Right cardiac atrium (tissue), 5 donors: Measurements from ENCODE around the gene C1orf159. TPM values are rescaled to one million over a fixed set of nuclear protein-coding genes. Genes with fewer than 3 reads are reported as not detected.

Source experiments
- ATAC-seq, 2 donors: fragments of 200-7000 bp; cut with Tn5 transposase; one replicate each; pipeline versions ENCODE4 v1.8.0 to v1.9.1; 2020; ENCODE audit warnings: moderate library complexity in 2 of 2, mild to moderate bottlenecking in 1 of 2
- DNase-seq, 3 donors: peaks; one replicate each; pipeline ENCODE4 v3.0.0-alpha.2; 2020
- H3K27ac ChIP-seq: one replicate; pipeline ENCODE4 v1.5.1; 2013; ENCODE audit warnings: mild to moderate bottlenecking, low read length, control low read depth, moderate library complexity
- H3K27me3 ChIP-seq: one replicate; pipeline ENCODE4 v1.6.1; 2013; ENCODE audit not compliant: control insufficient read depth, insufficient read depth
- H3K4me1 ChIP-seq: one replicate; pipeline ENCODE4 v1.6.1; 2013; ENCODE audit warnings: low read length; ENCODE audit not compliant: control insufficient read depth, insufficient read depth
- H3K4me3 ChIP-seq: one replicate; pipeline ENCODE4 v1.5.1; 2013; ENCODE audit warnings: low read length, control low read depth
- H3K9me3 ChIP-seq: one replicate; pipeline ENCODE4 v1.6.1; 2013; ENCODE audit warnings: low read length; ENCODE audit not compliant: control insufficient read depth
- WGBS: extraction: QIAGEN DNeasy Blood & Tissue Kit; methylation state at CpG from one replicate; pipeline ENCODE4 v1.1.7; 2013; 5-methylcytosine and 5-hydroxymethylcytosine counted together
- intact Hi-C, 4 donors: fragments of 100-400 bp; cut with DNase I; formaldehyde crosslinking; loops; one replicate each; pipeline versions ENCODE4 v1.11.0 to v1.14.0; 2022 to 2023
- long read RNA-seq, 4 donors: library from polyadenylated mRNA; unstranded; transcript quantifications; one replicate each; pipeline ENCODE4 v2.0.0, GENCODE V29; 2020 to 2021
- polyA plus RNA-seq: library from polyadenylated mRNA; stranded (reverse); fragments of 200-250 nt; gene quantifications from one replicate; pipeline ENCODE4 v1.2.3, GENCODE V29; 2013
- total RNA-seq, 4 donors: library from RNA; stranded (reverse); fragmentation: NEBNext Ultra II Directional; extraction: Animal tissue kit (Norgen Biotek cat#: 25700); gene quantifications; one replicate each; pipeline ENCODE4 v1.2.1, GENCODE V29; 2021
- donor health status: healthy with polysubstance abuse.
- donor health status: DM: no; HTN: yes; CAD: no.
- donor health status: DM: no; HTN: no; CAD: no.
- donor health status: DM: no; HTN: yes; CAD: no; lungs with severe emphysema.
- donor health status: DM: yes; HTN: yes; CAD: no.

The C1orf159 gene
- 1 to 10 TPM; 4.9 to 5.6 (median 5.4) TPM for total RNA-seq
- polyA plus RNA-seq, result 6.8 TPM
- long read RNA-seq, donor 1, partial matches to known transcripts, result 1 of 12 reads
- long read RNA-seq, donor 1, other reads (novel, unspliced or antisense), result 7 of 12 reads
- long read RNA-seq, donor 2, partial matches to known transcripts, result 1 of 5 reads
- long read RNA-seq, donor 2, other reads (novel, unspliced or antisense), result 4 of 5 reads
- long read RNA-seq, donor 3, transcript C1orf159-205 (10 exons, 1,841 nt), result major isoform, 5 of 17 reads
- long read RNA-seq, donor 3, partial matches to known transcripts, result 8 of 17 reads
- long read RNA-seq, donor 3, other reads (novel, unspliced or antisense), result 3 of 17 reads
- long read RNA-seq, donor 4, partial matches to known transcripts, result 3 of 5 reads
- long read RNA-seq, donor 4, other reads (novel, unspliced or antisense), result 2 of 5 reads

DNA sequence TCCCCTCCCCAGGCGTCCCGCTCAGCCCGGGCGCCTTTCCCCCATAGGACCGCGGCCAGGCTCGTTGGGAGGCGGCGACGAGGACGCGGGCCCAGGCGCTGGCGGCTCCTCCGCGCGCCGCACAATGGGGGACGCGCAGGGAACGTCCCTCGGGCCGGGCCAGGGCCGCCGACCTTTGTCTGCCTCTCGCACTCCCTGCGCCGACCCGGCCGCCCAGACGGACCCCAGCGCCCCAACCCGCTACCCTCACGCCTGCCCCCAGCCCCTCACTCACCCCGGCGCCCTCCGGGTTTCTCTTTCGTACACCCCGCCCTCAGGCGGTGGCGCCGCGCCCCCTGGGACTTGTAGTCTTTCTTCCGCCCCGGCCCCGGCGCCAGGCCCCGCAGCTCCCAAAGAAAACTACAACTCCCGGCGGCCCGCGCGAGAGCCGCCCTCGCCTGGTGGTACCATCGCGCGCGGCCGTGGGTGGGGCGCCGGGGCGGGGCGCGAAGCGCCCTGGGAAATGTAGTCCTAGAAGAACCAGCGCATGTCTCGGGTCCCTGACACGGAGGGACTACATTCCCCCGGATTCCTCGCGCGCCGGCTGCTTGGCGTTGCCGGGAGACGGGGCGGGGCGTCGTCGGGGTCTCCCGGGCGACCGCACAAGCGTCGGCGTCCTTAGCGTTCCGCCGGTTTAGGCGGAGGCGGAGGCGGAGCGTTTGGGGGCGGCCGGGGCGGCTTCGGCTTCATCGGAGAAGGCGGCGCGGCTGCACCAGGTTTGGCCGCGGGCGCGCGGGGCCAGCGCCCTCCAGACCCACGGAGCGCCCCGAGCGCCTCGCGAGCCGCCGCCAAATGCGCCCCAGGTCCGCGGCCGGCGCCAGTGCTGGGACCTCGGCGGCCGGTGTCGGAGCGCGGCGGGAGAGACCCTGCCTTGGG lies at the start of gene C1orf159:
Gene C1orf159 (minus strand): TSS at position 304 of the 915 bp plus-strand sequence. CDS start 24,546 bp downstream, outside the sequence.
- Histone ChIP-seq H3K27ac (no peak within 1 kb of the TSS), H3K4me3 (peak within 1 kb of the TSS; percentile 67), H3K4me1 (no peaks in the 10 kb centered on the region), H3K9me3 (no peaks in the 10 kb centered on the region), H3K27me3 (no peaks in the 10 kb centered on the region)
- WGBS, result under 1% methylated on average over 128 of the region's 128 CpGs
- DNase-seq, result peak; percentile 99 to 100 (median 100)
- intact Hi-C loops, result no loop called here
- peak; percentile 99 for ATAC-seq

DNA sequence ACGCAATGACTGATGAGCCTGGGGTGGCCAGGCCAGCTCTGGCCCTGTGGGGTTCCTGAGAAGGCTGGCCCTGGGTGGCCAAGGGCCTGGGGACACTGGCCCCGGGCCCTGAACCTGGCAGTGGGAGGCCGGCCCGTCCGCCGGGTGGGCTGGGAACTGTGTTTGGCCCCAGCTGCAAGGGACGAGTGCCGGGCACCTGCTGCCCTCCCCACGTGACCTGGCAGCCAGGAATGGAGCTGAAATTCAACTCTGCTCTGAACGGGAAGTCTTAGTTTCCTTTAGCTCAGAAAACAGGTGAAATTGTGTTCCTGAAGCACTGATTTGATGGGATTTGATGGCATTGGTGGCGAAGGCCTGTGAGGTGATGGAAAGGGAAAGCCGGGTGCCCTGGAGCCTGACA lies 49.6 kb upstream of the C1orf159 start:
- Histone ChIP-seq H3K4me3 (no peak overlapping the region), H3K27me3 (no peaks in the 10 kb centered on the region), H3K27ac (no peak overlapping the region), H3K4me1 (no peaks in the 10 kb centered on the region), H3K9me3 (no peaks in the 10 kb centered on the region)
- peak in 2 of 3 donors; percentile 18 to 44 for DNase-seq
- intact Hi-C loops, result no loop called here
- ATAC-seq, result no peak
- 79% methylated on average over 12 of the region's 12 CpGs for WGBS

DNA sequence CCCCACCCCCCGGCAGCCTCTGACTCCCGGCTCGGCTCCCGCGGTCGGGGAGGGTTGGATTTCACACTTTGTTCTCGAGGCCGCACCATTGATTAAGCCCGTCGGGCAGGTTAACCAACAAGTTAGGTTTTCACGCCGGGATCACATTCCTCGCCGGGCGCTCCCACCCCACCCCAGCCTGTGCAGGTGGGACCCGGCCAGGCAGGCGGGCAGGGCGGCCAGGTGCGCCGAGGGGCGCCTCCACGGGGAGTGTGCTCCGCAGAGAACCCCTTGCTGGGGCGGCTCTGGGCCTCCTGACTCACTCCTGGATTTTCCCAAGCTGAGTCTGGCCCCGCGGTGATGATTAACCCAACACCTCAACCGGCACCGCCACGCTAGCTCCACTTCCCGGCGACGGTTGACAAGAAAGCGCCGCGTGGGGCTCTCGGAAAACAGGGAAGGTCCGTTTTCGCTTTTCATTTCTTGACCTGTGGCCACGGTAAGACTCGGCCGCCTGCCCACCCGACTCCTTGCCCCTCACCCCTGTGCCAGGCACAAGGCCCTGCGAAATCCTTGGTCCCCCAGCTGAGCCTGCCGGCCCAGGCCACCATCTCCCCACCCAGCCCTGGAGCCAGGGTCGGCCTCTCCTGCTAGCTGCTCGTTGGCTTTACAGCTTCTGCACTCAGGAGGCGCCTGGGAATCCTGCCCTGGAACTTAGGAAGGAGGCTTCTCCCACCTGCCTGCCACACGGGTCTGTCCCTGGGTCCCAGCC lies 49.0 kb upstream of the C1orf159 start:
- no peaks in the 10 kb centered on the region for H3K27me3 ChIP-seq
- intact Hi-C loops, result no loop called here
- peak in 2 of 3 donors; percentile 21 to 52 for DNase-seq

DNA sequence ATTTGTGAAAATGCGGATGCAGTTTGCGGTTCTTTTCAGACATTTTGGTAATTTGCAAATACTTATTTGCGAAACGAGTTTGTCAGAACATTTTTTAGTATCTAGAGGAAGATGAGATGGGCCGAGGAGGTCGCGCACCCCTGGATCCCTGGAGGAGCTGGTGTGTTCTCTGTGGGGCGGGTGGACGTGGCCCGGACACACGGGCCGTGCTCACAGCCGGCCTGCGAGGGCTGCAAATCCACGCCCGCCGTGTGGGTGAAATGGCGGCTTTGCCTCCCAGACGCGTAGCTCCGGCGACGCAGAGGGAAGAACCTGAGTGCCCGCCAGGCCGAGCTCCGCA lies 48.4 kb upstream of the C1orf159 start:
- 66% methylated on average over 26 of the region's 26 CpGs for WGBS
- DNase-seq (peak in 2 of 3 donors; percentile 25 to 41), ATAC-seq (no peak)
- no peak overlapping the region for H3K4me3 ChIP-seq
- intact Hi-C loops, result no loop called here
- H3K27ac ChIP-seq, result no peak overlapping the region
- H3K9me3 ChIP-seq, result no peaks in the 10 kb centered on the region
- H3K27me3 ChIP-seq, result no peaks in the 10 kb centered on the region
- H3K4me1 ChIP-seq, result no peaks in the 10 kb centered on the region

More for the DNA sequence above, 49.0 kb upstream of the C1orf159 start:
- ATAC-seq, result no peak
- Histone ChIP-seq H3K9me3 (no peaks in the 10 kb centered on the region), H3K27ac (no peak overlapping the region), H3K4me3 (no peak overlapping the region), H3K4me1 (no peaks in the 10 kb centered on the region)
- 57% methylated on average over 48 of the region's 48 CpGs for WGBS

DNA sequence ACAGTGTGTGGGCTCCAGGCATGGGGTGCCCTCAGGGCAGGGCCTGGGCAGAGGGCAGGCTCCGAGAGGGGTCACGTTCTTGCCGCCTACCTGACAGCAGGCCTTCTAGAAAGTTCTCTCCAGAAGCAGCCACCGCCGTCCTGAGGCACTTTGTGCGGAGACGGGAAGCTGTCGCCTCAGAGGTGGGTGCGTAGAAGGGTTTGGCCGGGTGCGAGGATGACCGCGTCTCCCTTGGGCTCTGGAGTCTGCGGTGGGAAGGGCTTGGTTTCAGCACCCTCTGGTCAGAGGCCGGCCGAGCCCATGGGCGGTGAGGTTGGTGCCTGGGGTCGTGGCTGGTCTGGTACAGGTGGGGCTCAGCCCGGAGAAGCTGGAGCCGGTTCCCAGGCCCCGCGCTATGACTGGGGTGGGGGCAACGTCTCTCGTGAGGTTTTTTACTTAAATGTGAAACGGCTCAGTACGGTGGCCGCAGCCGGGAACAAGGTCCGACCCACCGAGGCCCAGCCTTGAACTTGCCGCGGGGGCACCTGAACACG lies 47.7 kb upstream of the C1orf159 start:
- WGBS, result 92% methylated on average over 33 of the region's 33 CpGs
- Histone ChIP-seq H3K27me3 (no peaks in the 10 kb centered on the region), H3K9me3 (no peaks in the 10 kb centered on the region), H3K27ac (no peak overlapping the region), H3K4me3 (no peak overlapping the region), H3K4me1 (no peaks in the 10 kb centered on the region)
- ATAC-seq (no peak), DNase-seq (peak in 1 of 3 donors; percentile 37)
- intact Hi-C loops, result no loop called here

DNA sequence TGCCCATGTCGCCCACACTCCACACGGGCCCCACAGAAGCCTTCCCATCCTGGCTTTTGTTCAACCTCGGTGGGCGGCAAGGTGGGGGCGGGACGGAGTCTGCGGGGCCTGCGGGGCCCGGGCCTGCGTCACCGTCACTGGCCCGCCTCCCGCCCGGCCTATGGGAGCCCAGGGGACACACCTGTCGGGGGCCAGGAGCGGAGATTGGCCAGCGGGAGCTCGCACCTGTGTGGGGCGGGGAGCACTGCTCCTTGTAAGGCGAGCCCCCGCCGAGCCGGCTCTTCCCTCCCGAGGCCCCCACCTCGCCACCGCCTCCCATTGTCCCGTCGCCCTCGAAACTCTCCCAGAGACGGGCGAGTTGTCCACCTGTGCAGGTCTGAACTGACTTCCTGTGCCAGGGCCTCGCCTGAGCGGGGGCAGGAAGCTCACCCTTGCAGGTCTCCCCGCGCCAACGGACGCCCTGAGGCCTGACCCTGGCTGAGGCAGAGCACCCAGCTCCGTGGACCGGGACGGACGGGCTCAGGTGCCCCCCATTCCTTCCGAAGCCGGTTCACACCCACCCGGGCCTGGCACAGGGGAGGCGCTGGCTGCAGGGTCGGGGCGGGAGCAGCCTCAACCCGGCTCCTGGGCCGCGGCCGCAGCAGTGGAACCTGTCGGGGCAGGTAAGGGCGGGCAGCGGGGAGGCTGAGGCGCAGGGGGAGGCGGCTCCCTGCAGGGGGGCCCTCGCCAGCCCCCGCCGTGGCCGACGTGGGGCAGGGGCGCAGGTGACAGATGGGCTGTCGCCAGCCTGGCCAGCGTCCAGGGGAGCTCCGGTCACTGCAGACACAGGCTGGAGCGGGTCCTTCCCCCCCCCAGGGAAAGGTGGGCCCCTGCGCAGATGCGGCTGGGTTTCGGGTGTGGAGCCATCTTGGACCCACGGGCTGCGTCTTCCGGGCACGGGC lies 47.0 kb upstream of the C1orf159 start:
- H3K27me3 ChIP-seq, result no peaks in the 10 kb centered on the region
- DNase-seq (no peak), ATAC-seq (no peak)
- no peak overlapping the region for H3K4me3 ChIP-seq
- WGBS, result 68% methylated on average over 73 of the region's 73 CpGs
- no peaks in the 10 kb centered on the region for H3K9me3 ChIP-seq
- H3K27ac ChIP-seq, result no peak overlapping the region
- intact Hi-C loops, result no loop called here
- H3K4me1 ChIP-seq, result no peaks in the 10 kb centered on the region

DNA sequence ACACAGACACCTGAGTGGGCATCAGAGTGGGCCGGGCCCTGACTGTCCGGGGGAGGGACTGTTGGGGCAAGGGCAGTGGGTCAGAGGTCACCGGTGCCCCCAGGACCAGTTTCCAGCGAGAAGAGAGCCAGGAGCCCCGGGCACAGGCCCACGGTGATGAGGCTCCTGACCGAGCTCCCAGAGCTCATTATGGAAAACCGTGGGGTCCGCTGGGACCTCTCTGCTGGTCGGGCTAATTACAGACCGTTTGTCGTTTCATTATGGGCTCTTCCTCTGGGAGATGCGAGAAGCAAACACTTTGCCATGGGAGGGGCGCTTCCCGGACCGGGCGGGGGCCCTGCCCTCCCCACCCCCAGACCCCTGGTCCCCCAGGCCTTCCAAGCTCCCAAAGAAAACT lies 45.8 kb upstream of the C1orf159 start:
- Histone ChIP-seq H3K27ac (no peak overlapping the region), H3K9me3 (no peaks in the 10 kb centered on the region), H3K27me3 (no peaks in the 10 kb centered on the region), H3K4me3 (no peak overlapping the region), H3K4me1 (no peaks in the 10 kb centered on the region)
- ATAC-seq (no peak), DNase-seq (peak in 1 of 3 donors; percentile 37)
- 70% methylated on average over 17 of the region's 17 CpGs for WGBS
- intact Hi-C loops, result no loop called here

DNA sequence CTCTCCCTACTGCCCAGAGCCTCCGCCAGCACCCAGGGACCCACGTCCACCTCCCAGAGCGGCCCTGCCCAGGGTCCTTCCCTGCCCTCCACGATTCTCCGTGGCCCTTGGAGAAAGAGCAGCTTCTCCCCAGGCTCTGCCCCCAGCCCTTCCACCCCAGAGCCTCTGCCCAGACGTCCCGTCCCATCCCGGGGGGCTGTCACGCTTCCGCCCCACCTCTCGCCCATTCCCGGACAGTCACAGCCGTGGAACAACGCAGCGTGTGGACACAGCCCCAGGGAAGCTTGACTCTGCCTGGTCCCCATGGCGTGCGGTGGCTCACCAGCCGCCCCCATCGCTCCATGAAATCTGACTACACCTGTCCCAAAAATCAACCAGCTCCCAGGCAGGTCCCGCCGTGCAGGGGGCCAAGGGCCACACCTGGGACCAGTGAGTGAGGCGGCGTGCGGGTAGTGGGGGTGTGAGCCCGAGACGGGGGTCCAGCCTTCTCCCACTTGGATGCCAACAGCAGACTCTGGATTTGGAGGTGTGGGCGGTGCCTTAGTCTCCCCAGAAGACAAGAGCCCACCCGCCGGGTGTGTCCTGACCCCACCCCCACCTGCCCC lies 45.3 kb upstream of the C1orf159 start:
- intact Hi-C loops, result no loop called here
- H3K9me3 ChIP-seq, result no peaks in the 10 kb centered on the region
- H3K4me1 ChIP-seq, result no peaks in the 10 kb centered on the region
- H3K27me3 ChIP-seq, result no peaks in the 10 kb centered on the region
- 87% methylated on average over 29 of the region's 29 CpGs for WGBS
- H3K27ac ChIP-seq, result no peak overlapping the region
- H3K4me3 ChIP-seq, result no peak overlapping the region
- DNase-seq, result peak in 1 of 3 donors; percentile 46
- ATAC-seq, result no peak

DNA sequence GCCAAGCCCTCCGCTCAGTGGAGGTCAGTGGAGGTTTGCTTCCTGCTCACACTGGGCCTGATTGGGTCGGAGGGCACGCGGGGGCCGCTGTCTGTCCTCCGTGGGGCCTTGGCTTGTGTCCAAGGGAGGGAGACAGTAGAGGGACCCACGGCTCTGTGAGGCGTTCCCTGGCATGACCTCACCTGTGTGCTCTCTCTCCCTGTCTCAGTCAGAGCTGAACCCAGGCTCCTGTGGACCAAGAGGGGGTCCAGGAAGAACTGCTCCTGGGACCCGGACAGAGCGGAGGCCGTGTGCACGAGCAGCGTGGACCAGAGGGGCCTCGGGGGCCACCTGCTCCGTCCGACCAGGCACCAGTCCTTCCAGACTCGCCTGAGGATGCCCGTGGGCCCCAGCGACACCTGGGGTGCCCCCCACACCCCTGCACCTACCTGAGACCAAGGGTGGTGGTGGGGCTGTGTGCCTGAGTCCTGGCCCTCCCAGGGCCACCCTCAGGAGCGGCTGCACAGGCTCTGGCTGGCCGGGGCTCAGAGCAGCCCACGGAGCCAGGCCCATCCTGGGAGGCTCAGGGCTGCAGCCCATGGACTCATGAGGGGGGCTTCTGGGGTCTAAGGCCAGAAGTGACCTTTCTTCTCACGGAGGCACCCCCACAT lies 44.5 kb upstream of the C1orf159 start:
- ATAC-seq (no peak), DNase-seq (peak in 1 of 3 donors; percentile 17)
- Histone ChIP-seq H3K27me3 (no peaks in the 10 kb centered on the region), H3K4me1 (no peaks in the 10 kb centered on the region), H3K27ac (no peak overlapping the region), H3K4me3 (no peak overlapping the region), H3K9me3 (no peaks in the 10 kb centered on the region)
- intact Hi-C loops, result no loop called here
- WGBS, result 87% methylated on average over 23 of the region's 23 CpGs
